Upper lobe of left lung (tissue), 4 donors: Measurements from ENCODE around the gene IL1RL2.

Experiments used
- CTCF ChIP-seq, 6 experiments: fragments of 450-650 bp in 4 of 6; fragments of 200-600 bp in 2 of 6; sonication (generic) in 2 of 6; IDR thresholded peaks; one replicate each; pipeline ENCODE4 v1.5.1; 2016 to 2019; ENCODE audit warnings: antibody characterized with exemption in 6 of 6
- EP300 ChIP-seq, 4 donors: sonication (generic); formaldehyde crosslinking; IDR thresholded peaks; one replicate each; pipeline ENCODE4 v1.5.1; 2017; ENCODE audit warnings: antibody characterized with exemption in 4 of 4, control low read depth in 2 of 4
- POLR2A ChIP-seq, 4 donors: fragments of 450-650 bp; IDR thresholded peaks; one replicate each; pipeline ENCODE4 v1.5.1; 2016 to 2017; ENCODE audit warnings: antibody characterized with exemption in 4 of 4, mild to moderate bottlenecking in 2 of 4
- POLR2AphosphoS5 ChIP-seq, 2 donors: sonication (generic); formaldehyde crosslinking; IDR thresholded peaks; one replicate each; pipeline ENCODE4 v1.5.1; 2017; ENCODE audit warnings: antibody characterized with exemption in 2 of 2

DNA sequence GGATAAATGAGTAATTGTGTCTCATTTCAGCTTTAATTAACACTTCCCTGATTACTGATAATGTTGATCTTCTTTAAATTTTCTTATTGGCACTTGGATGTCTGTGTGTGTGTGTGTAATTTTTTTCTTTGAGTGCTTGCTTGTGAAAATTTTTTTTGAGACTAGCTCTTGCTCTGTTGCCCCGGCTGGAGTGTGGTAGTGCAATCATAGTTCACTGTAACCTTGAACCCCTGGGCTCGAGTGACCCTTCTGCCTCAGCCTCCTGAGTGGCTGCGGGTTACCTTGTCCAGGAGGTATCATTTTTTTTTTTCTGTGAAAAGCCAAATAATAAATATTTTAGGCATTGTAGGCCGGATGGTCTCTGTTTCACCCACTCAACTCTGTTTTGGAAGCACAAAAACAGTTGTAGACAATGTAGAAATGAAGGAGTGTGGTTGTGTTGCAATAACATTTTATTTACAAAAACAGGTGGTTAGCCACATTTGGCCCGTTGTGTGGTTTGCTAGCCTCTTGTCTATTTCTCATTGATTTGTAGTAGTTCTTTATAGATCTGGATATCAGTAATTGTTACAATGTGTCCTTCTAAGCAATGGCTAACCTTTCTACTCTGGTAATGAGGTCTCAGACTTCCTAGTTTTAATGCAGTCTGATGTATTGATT lies 7.9 kb downstream of the IL1RL2 start:
- no peak for TF ChIP-seq CTCF (IDR thresholded peaks at IDR 0.05)
- TF ChIP-seq POLR2AphosphoS5 (IDR thresholded peaks at IDR 0.05) = no peak
- no peak for TF ChIP-seq POLR2A (IDR thresholded peaks at IDR 0.05)
- TF ChIP-seq EP300 (IDR thresholded peaks at IDR 0.05) = no peak
